MM.1S (cell line): ENCODE results near the gene RAB11FIP4.

Source experiments
- DNase-seq: peaks from one replicate; pipeline ENCODE4 v3.0.0-alpha.2; 2015
- H2AFZ ChIP-seq: fragments of 300-600 bp; sonication (generic); 2 replicates; pipeline ENCODE4 v1.6.0; 2016; ENCODE audit warnings: antibody characterized with exemption, low read length
- H3F3A ChIP-seq: fragments of 300-600 bp; sonication (generic); 2 replicates; pipeline ENCODE4 v1.6.1; 2016; ENCODE audit warnings: mild to moderate bottlenecking, antibody characterized with exemption, low read length, moderate library complexity, mixed read lengths; ENCODE audit not compliant: insufficient read depth
- H3K27ac ChIP-seq: fragments of 300-600 bp; sonication (generic); 2 replicates; pipeline ENCODE4 v1.5.1; 2016; ENCODE audit warnings: mild to moderate bottlenecking, low read length
- H3K27me3 ChIP-seq: fragments of 300-600 bp; sonication (generic); replicated peaks from 2 replicates; pipeline ENCODE4 v1.6.0; 2016; ENCODE audit warnings: low read length; ENCODE audit not compliant: insufficient read depth
- H3K36me3 ChIP-seq: fragments of 300-600 bp; sonication (generic); replicated peaks from 2 replicates; pipeline ENCODE4 v1.6.1; 2016; ENCODE audit warnings: mild to moderate bottlenecking, low read length, mixed read lengths; ENCODE audit not compliant: insufficient read depth
- H3K4me1 ChIP-seq: fragments of 300-600 bp; sonication (generic); 2 replicates; pipeline ENCODE4 v1.6.1; 2016; ENCODE audit warnings: low read length, mixed read lengths
- H3K4me2 ChIP-seq: fragments of 300-600 bp; sonication (generic); 2 replicates; pipeline ENCODE4 v1.6.0; 2016; ENCODE audit warnings: low read depth, low read length
- H3K4me3 ChIP-seq: fragments of 300-600 bp; sonication (generic); 2 replicates; pipeline ENCODE4 v1.5.1; 2016; ENCODE audit warnings: low read length, mixed read lengths
- H3K79me2 ChIP-seq: fragments of 300-600 bp; sonication (generic); 2 replicates; pipeline ENCODE4 v1.6.1; 2016; ENCODE audit warnings: mixed run types, low read length, mixed read lengths
- H3K9ac ChIP-seq: fragments of 300-600 bp; sonication (generic); 2 replicates; pipeline ENCODE4 v1.6.1; 2016; ENCODE audit warnings: low read length, mixed read lengths
- H3K9me2 ChIP-seq: fragments of 300-600 bp; sonication (generic); replicated peaks from 2 replicates; pipeline ENCODE4 v1.6.1; 2016; ENCODE audit warnings: mild to moderate bottlenecking, low read length, mixed read lengths; ENCODE audit not compliant: insufficient read depth
- H3K9me3 ChIP-seq: fragments of 300-600 bp; sonication (generic); replicated peaks from 2 replicates; pipeline ENCODE4 v1.6.1; 2016; ENCODE audit warnings: mild to moderate bottlenecking, low read length, mixed read lengths; ENCODE audit not compliant: insufficient read depth
- H4K20me1 ChIP-seq: fragments of 300-600 bp; sonication (generic); 2 replicates; pipeline ENCODE4 v1.6.1; 2016; ENCODE audit warnings: mild to moderate bottlenecking, low read length, moderate library complexity, mixed read lengths; ENCODE audit not compliant: insufficient read depth
- CTCF ChIP-seq: fragments of 300-600 bp; sonication (generic); IDR thresholded peaks from 2 replicates; pipeline ENCODE4 v1.5.1; 2016; ENCODE audit warnings: antibody characterized with exemption, low read length, mixed read lengths
- EZH2 ChIP-seq: fragments of 300-600 bp; sonication (generic); optimal IDR thresholded peaks from 2 replicates; pipeline ENCODE3; 2017; ENCODE audit warnings: low read depth, mild to moderate bottlenecking, antibody characterized with exemption, low read length, mixed read lengths
- EZH2phosphoT487 ChIP-seq: fragments of 300-600 bp; sonication (generic); IDR thresholded peaks from 2 replicates; pipeline ENCODE4 v1.6.1; 2018; ENCODE audit warnings: antibody characterized with exemption, low read length

The RAB11FIP4 gene

DNA sequence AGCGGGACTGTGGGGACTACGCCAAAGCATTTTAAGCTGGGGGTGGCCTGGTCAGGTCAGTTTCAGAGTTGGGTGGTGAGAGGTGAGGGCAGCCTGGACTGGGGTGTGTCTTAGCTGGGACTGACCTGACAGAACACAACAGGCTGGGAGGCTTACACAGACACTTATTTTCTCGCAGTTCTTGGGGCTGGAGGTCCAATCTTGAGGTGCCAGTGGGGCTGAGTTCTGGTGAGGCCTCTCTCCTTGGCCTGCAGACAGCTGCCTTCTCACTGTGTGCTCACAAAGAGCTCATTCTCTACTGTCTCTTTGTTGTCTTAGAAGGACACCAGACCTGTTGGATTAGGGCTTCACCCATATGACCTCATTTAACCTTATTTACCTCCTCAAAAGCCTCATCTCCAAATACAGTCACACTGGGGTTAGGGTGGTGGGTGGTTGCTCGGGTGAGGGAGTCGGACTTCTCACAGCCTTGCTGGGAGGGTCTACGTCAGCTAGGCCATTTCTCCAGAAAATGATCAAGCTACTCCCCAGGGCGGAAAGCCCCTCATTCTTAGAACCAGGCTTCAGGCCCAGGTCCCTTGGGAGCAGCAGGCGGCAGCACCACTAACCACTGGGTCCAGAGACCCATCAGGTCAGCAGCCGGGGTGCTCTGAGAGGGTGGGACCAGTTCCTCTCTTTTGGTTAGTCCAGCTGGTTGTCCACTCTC is 149.3 kb downstream of the RAB11FIP4 start:
- TF ChIP-seq EZH2phosphoT487 = no peak
- TF ChIP-seq CTCF = no peak
- TF ChIP-seq EZH2 = no peak
- no peak overlapping the region for H2AFZ ChIP-seq
- no peaks in the 10 kb centered on the region for H3K27me3 ChIP-seq
- H4K20me1 ChIP-seq = no peaks in the 10 kb centered on the region
- H3K4me3 ChIP-seq = no peak overlapping the region
- no peaks in the 10 kb centered on the region for H3K36me3 ChIP-seq
- H3K27ac ChIP-seq = no peak overlapping the region
- no peaks in the 10 kb centered on the region for H3K9me3 ChIP-seq
- H3K79me2 ChIP-seq = no peaks in the 10 kb centered on the region
- H3K4me1 ChIP-seq = peaks cover 9% of the 10 kb centered on the region
- no peak overlapping the region for H3K4me2 ChIP-seq
- no peak for DNase-seq
- H3F3A ChIP-seq = peaks cover 8% of the 10 kb centered on the region
- no peak overlapping the region for H3K9ac ChIP-seq
- no peaks in the 10 kb centered on the region for H3K9me2 ChIP-seq

DNA sequence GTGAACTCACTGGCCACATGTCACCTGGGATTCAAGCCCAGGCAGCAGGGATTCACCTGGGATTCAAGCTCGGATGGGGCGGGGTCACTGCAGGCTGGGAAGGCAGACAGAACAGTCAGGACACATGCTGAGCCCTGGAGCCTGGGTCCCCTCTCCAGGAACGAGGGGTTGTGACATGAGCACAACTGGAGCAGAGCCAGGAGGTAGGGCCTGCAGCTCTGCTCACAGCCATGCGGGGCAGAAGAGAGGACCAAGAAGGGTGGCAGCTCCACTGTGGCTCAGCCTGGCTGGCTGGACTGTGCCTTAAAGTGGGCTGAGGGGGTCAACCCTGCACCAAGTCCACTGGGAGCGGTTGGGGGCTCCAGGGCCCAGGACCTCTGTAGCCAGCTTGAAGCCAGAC is 150.1 kb downstream of the RAB11FIP4 start:
- Histone ChIP-seq H3K4me2 (no peak overlapping the region), H3K9me3 (no peaks in the 10 kb centered on the region), H2AFZ (no peak overlapping the region), H3K79me2 (no peaks in the 10 kb centered on the region), H4K20me1 (no peaks in the 10 kb centered on the region), H3K9ac (no peak overlapping the region), H3K27ac (no peak overlapping the region), H3K4me3 (no peak overlapping the region), H3F3A (no peaks in the 10 kb centered on the region), H3K27me3 (no peaks in the 10 kb centered on the region), H3K36me3 (no peaks in the 10 kb centered on the region), H3K4me1 (peaks cover 1% of the 10 kb centered on the region), H3K9me2 (no peaks in the 10 kb centered on the region)
- no peak for DNase-seq
- TF ChIP-seq EZH2 (no peak), CTCF (no peak), EZH2phosphoT487 (no peak)

GRCh38 chr17:31544186-31544585 is 152.7 kb downstream of the RAB11FIP4 start:
- Histone ChIP-seq H3K27ac (no peak overlapping the region), H3K4me1 (no peaks in the 10 kb centered on the region), H3K36me3 (no peaks in the 10 kb centered on the region), H3K27me3 (no peaks in the 10 kb centered on the region), H3K79me2 (0 out of 2 replicates have a peak, but pooled peaks cover 2% of the 10 kb centered on the region), H3K9ac (no peak overlapping the region), H3K4me3 (no peak overlapping the region), H3K9me3 (no peaks in the 10 kb centered on the region), H4K20me1 (no peaks in the 10 kb centered on the region), H2AFZ (no peak overlapping the region), H3K9me2 (no peaks in the 10 kb centered on the region), H3K4me2 (no peak overlapping the region), H3F3A (no peaks in the 10 kb centered on the region; the same call in 1 of the 2 replicates)
- no peak for DNase-seq
- no peak for TF ChIP-seq CTCF
- TF ChIP-seq EZH2 = no peak
- TF ChIP-seq EZH2phosphoT487 = no peak
